Neural cell (in vitro differentiated cells): Measurements from ENCODE around the gene NEDD4L. TPM values are rescaled to one million over a fixed set of nuclear protein-coding genes. Genes with fewer than 3 reads are reported as not detected.
A peak's percentile ranks its signal among the peaks of the same experiment; 100 is the strongest.

Experiments
- H2AFZ ChIP-seq: fragments of 200-600, 300-800 bp; sonication (generic), shearing (Covaris generic); 2 replicates; pipeline ENCODE4 v1.6.0; 2014; ENCODE audit warnings: low read depth, mild to moderate bottlenecking, antibody characterized with exemption, low read length, moderate library complexity
- H3F3A ChIP-seq: fragments of 200-600 bp; shearing (Covaris generic); 2 replicates; pipeline ENCODE4 v1.6.1; 2016; ENCODE audit warnings: mild to moderate bottlenecking, moderate library complexity, mixed read lengths, antibody characterized with exemption, low read length; ENCODE audit not compliant: insufficient read depth, poor library complexity, severe bottlenecking
- H3K27ac ChIP-seq: fragments of 200-600, 300-800 bp; sonication (generic), shearing (Covaris generic); 2 replicates; pipeline ENCODE4 v1.5.1; 2014; ENCODE audit warnings: mild to moderate bottlenecking, low read length, moderate library complexity
- H3K27me3 ChIP-seq: fragments of 300-800, 200-600 bp; sonication (generic), shearing (Covaris generic); 2 replicates; pipeline ENCODE4 v1.6.0; 2014; ENCODE audit warnings: mild to moderate bottlenecking, low read depth, low read length, moderate library complexity; ENCODE audit not compliant: insufficient read depth
- H3K36me3 ChIP-seq: fragments of 300-800, 200-600 bp; sonication (generic), shearing (Covaris generic); 2 replicates; pipeline ENCODE4 v1.5.1; 2014; ENCODE audit warnings: mild to moderate bottlenecking, antibody characterized with exemption, low read length, moderate library complexity; ENCODE audit not compliant: insufficient read depth
- H3K4me2 ChIP-seq: fragments of 300-800, 200-600 bp; sonication (generic), shearing (Covaris generic); 2 replicates; pipeline ENCODE4 v1.6.0; 2014; ENCODE audit warnings: mild to moderate bottlenecking, low read length
- H3K4me3 ChIP-seq: fragments of 300-800, 200-600 bp; sonication (generic), shearing (Covaris generic); 2 replicates; pipeline ENCODE4 v1.5.1; 2014; ENCODE audit warnings: mild to moderate bottlenecking, low read length, moderate library complexity
- H3K79me2 ChIP-seq: fragments of 200-600 bp; shearing (Covaris generic); replicated peaks from 2 replicates; pipeline ENCODE4 v1.6.0; 2014; ENCODE audit warnings: mild to moderate bottlenecking, low read length, moderate library complexity; ENCODE audit not compliant: insufficient read depth
- H3K9ac ChIP-seq: fragments of 300-800, 200-600 bp; sonication (generic), shearing (Covaris generic); 2 replicates; pipeline ENCODE4 v1.6.1; 2016; ENCODE audit warnings: mild to moderate bottlenecking, low read length, mixed read lengths
- H3K9me2 ChIP-seq: fragments of 200-600 bp; shearing (Covaris generic); 2 replicates; pipeline ENCODE4 v1.6.1; 2016; ENCODE audit warnings: mild to moderate bottlenecking, low read length, mixed read lengths; ENCODE audit not compliant: insufficient read depth
- H3K9me3 ChIP-seq: fragments of 200-600, 300-800 bp; sonication (generic), shearing (Covaris generic); 2 replicates; pipeline ENCODE4 v1.6.1; 2016; ENCODE audit warnings: mild to moderate bottlenecking, mixed run types, low read length, moderate library complexity, mixed read lengths
- H4K20me1 ChIP-seq: fragments of 200-600 bp; shearing (Covaris generic); 2 replicates; pipeline ENCODE4 v1.6.1; 2016; ENCODE audit warnings: mild to moderate bottlenecking, mixed run types; ENCODE audit not compliant: insufficient read depth
- CTCF ChIP-seq: fragments of 450-650 bp; IDR thresholded peaks from 2 replicates; pipeline ENCODE4 v1.5.1; 2014; ENCODE audit warnings: antibody characterized with exemption, mild to moderate bottlenecking, moderate library complexity; ENCODE audit not compliant: poor library complexity, severe bottlenecking
- EP300 ChIP-seq: fragments of 450-650 bp; conservative IDR thresholded peaks from 2 replicates; pipeline ENCODE4 v1.6.1; 2014; ENCODE audit warnings: antibody characterized with exemption, mild to moderate bottlenecking, moderate library complexity; ENCODE audit not compliant: poor library complexity, severe bottlenecking
- EZH2 ChIP-seq: fragments of 200-600, 300-800 bp; shearing (Covaris generic), sonication (generic); IDR thresholded peaks from 2 replicates; pipeline ENCODE4 v1.6.1; 2014; ENCODE audit warnings: antibody characterized with exemption, low read length, borderline replicate concordance, mild to moderate bottlenecking; ENCODE audit not compliant: insufficient read depth, poor library complexity, severe bottlenecking
- MXI1 ChIP-seq: fragments of 450-650 bp; conservative IDR thresholded peaks from 2 replicates; pipeline ENCODE4 v1.6.1; 2014; ENCODE audit warnings: antibody characterized with exemption, mild to moderate bottlenecking; ENCODE audit not compliant: poor library complexity, severe bottlenecking
- POLR2AphosphoS5 ChIP-seq: IDR thresholded peaks from 2 replicates; pipeline ENCODE4 v1.6.1; 2012
- RAD21 ChIP-seq: fragments of 450-650 bp; conservative IDR thresholded peaks from 2 replicates; pipeline ENCODE4 v1.6.1; 2014; ENCODE audit warnings: antibody characterized with exemption, mild to moderate bottlenecking, moderate library complexity
- REST ChIP-seq: IDR thresholded peaks from 2 replicates; pipeline ENCODE4 v1.6.1; 2012; ENCODE audit warnings: borderline replicate concordance
- SMC3 ChIP-seq: fragments of 450-650 bp; conservative IDR thresholded peaks from 2 replicates; pipeline ENCODE4 v1.6.1; 2014; ENCODE audit warnings: antibody characterized with exemption, mild to moderate bottlenecking, moderate library complexity; ENCODE audit not compliant: poor library complexity
- TAF1 ChIP-seq: IDR thresholded peaks from 2 replicates; pipeline ENCODE4 v1.6.1; 2012; ENCODE audit warnings: low read depth
- polyA plus RNA-seq: library from polyadenylated mRNA; depleted of rRNA; stranded (reverse); fragments of >200 nt; gene quantifications from 2 replicates; pipeline ENCODE4 v1.2.3, GENCODE V29; 2014

Gene NEDD4L
- polyA plus RNA-seq, 1 donor from 2014 or later, result 97.9 TPM

GRCh38 chr18:58136879-58137278 lies 92.9 kb downstream of the NEDD4L start:
- no peaks in the 10 kb centered on the region for H3K27me3 ChIP-seq
- peaks cover 75% of the 10 kb centered on the region for H3K79me2 ChIP-seq
- H3K9ac ChIP-seq, result no peak overlapping the region
- H3K27ac ChIP-seq, result no peak overlapping the region
- no peak overlapping the region for H3K4me2 ChIP-seq
- H4K20me1 ChIP-seq, result peaks cover 13% of the 10 kb centered on the region
- H3K9me2 ChIP-seq, result no peaks in the 10 kb centered on the region
- H3K36me3 ChIP-seq, result no peaks in the 10 kb centered on the region
- H2AFZ ChIP-seq, result no peak overlapping the region
- TF ChIP-seq EZH2 (no peak), REST (no peak), MXI1 (no peak)
- H3K9me3 ChIP-seq, result no peaks in the 10 kb centered on the region
- peaks cover 3% of the 10 kb centered on the region for H3F3A ChIP-seq
- H3K4me3 ChIP-seq, result no peak overlapping the region

- H3K79me2 ChIP-seq, result peaks cover 90% of the 10 kb centered on the region
- no peak for TF ChIP-seq TAF1
- no peak for TF ChIP-seq CTCF
- TF ChIP-seq MXI1, result no peak
- no peak for TF ChIP-seq SMC3
- no peak for TF ChIP-seq EP300
- no peak for TF ChIP-seq POLR2AphosphoS5
- TF ChIP-seq REST, result no peak
- TF ChIP-seq EZH2, result no peak
- no peak for TF ChIP-seq RAD21
- no peaks in the 10 kb centered on the region for H4K20me1 ChIP-seq
- H3K9ac ChIP-seq, result peak overlapping the region; percentile 47
- no peak overlapping the region for H2AFZ ChIP-seq
- H3K4me2 ChIP-seq, result peak overlapping the region; percentile 36
- H3K9me2 ChIP-seq, result no peaks in the 10 kb centered on the region
- H3K27ac ChIP-seq, result peak overlapping the region; percentile 64
- H3K9me3 ChIP-seq, result no peaks in the 10 kb centered on the region
- H3F3A ChIP-seq, result no peaks in the 10 kb centered on the region
- H3K4me3 ChIP-seq, result peak overlapping the region; percentile 36
- no peaks in the 10 kb centered on the region for H3K27me3 ChIP-seq
- no peaks in the 10 kb centered on the region for H3K36me3 ChIP-seq
Measured at GRCh38 chr18:58139459-58140386, 95.7 kb downstream of the NEDD4L start.
